Measurements from ENCODE around the gene CREB3L2.

DNA sequence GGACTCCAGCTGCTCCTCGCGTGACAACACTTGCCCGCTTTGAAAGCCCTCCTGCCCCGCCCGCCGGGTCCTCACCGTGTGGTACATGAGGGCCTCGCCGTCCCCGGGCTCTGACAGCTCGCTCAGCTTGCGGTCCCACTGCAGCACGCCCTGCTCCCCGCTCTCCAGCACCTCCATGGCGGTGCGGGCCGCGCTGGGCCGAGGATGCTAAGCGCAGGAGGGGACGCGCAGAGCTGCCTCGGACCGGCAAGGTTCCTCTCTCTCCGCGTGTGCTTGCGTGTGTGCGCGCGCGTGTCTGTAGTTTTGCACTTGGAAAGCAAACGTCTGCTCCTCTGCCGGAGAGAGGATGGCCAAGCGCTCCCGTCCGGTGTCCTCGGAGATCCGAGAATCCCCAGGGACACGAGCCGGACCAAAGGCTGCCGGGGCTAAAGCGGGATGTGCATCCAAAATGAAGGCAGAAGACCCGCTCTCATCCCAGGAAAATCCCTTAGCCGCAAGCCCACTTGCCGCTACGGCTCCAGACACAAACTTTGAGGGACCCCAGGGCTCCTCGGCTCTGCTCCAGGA, at the start of gene CREB3L2:
- TF ChIP-seq, protein P1, sequence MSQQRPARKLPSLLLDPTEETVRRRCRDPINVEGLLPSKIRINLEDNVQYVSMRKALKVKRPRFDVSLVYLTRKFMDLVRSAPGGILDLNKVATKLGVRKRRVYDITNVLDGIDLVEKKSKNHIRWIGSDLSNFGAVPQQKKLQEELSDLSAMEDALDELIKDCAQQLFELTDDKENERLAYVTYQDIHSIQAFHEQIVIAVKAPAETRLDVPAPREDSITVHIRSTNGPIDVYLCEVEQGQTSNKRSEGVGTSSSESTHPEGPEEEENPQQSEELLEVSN (IDR thresholded peaks at IDR 0.05), result no peak
- TF ChIP-seq POLR2AphosphoS5 (IDR thresholded peaks at IDR 0.05; ENCODE audit: low read depth, low read length), result 0 out of 2 replicates have a peak, but pooled peaks have one; percentile 29
- no peak for TF ChIP-seq ZNF274 (IDR thresholded peaks at IDR 0.05; ENCODE audit: borderline replicate concordance, extremely low read depth, low read length)
- TF ChIP-seq CTCF (IDR thresholded peaks at IDR 0.05; ENCODE audit: control extremely low read depth in 1 of 3, insufficient read depth in 1 of 3, low read depth in 1 of 3, low read length in 3 of 3), result no peak
- no peak for TF ChIP-seq CREB1 (IDR thresholded peaks at IDR 0.05)
- TF ChIP-seq EGR1 (IDR thresholded peaks at IDR 0.05; ENCODE audit: borderline replicate concordance, low read depth, low read length), result no peak
- TF ChIP-seq TAF1 (IDR thresholded peaks at IDR 0.05; ENCODE audit: low read depth, low read length), result peak; percentile 82
- TF ChIP-seq, protein P2, sequence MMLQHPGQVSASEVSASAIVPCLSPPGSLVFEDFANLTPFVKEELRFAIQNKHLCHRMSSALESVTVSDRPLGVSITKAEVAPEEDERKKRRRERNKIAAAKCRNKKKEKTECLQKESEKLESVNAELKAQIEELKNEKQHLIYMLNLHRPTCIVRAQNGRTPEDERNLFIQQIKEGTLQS (IDR thresholded peaks at IDR 0.05; ENCODE audit: insufficient read depth, low read depth, low read length), result no peak
